ENCODE results near the gene ADAM23.

DNA sequence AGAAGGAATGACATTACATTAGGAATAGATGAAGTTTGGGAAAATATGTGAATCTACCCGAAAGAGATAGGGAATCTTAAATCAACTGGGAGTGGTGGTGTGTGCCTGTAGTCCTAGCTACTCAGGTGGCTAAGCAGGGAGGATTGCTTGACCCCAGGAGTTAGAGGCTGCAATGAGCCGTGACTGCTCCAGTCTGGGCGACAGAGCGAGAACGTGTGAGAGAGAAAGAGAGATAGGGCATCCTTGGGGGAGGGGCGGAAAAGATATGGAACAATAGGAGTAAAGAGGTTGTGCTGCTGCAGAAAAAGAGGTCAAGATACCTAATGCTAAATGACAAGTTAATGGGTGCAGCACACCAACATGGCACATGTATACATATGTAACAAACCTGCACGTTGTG, 47.1 kb upstream of the ADAM23 start:
- TF ChIP-seq, protein P1, sequence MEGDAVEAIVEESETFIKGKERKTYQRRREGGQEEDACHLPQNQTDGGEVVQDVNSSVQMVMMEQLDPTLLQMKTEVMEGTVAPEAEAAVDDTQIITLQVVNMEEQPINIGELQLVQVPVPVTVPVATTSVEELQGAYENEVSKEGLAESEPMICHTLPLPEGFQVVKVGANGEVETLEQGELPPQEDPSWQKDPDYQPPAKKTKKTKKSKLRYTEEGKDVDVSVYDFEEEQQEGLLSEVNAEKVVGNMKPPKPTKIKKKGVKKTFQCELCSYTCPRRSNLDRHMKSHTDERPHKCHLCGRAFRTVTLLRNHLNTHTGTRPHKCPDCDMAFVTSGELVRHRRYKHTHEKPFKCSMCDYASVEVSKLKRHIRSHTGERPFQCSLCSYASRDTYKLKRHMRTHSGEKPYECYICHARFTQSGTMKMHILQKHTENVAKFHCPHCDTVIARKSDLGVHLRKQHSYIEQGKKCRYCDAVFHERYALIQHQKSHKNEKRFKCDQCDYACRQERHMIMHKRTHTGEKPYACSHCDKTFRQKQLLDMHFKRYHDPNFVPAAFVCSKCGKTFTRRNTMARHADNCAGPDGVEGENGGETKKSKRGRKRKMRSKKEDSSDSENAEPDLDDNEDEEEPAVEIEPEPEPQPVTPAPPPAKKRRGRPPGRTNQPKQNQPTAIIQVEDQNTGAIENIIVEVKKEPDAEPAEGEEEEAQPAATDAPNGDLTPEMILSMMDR (optimal IDR thresholded peaks at IDR 0.05 in 1 of 3, IDR thresholded peaks at IDR 0.05 in 1 of 3, conservative IDR thresholded peaks at IDR 0.05 in 1 of 3; ENCODE audit: extremely low read depth in 1 of 3, insufficient read depth in 2 of 3, low read length in 3 of 3) = no peak
- no peak for TF ChIP-seq EZH2 (IDR thresholded peaks at IDR 0.05; ENCODE audit: low read length)

Measured in keratinocyte (primary cell).